Measurements from ENCODE around the gene CYP4Z1.
"Not testable (repeated sequence)": the region's sequence is repeated elsewhere in the genome, so short reads cannot be mapped to it uniquely, and the experiment has no call there.

The CYP4Z1 gene

GRCh38 chr1:47067097-47067594 is at the start of gene CYP4Z1:
TSS of gene CYP4Z1 (plus strand) at chr1:47067231. CDS start at chr1:47067491, 260 bp downstream.
- no peak for DNase-seq

GRCh38 chr1:47021070-47021469 is 46.0 kb upstream of the CYP4Z1 start:
- no peak for DNase-seq

- DNase-seq, result no peak
These were observed 43.5 kb upstream of the CYP4Z1 start, which contains the start of gene CYP4X1 for GRCh38 chr1:47023268-47024140. TSS of gene CYP4X1 (plus strand) at chr1:47023669. CDS start at chr1:47023818, 149 bp downstream.

- DNase-seq, result no peak
These were observed 42.8 kb upstream of the CYP4Z1 start for GRCh38 chr1:47024141-47024801.

- no peak for DNase-seq
These were observed 36.7 kb upstream of the CYP4Z1 start for GRCh38 chr1:47030170-47030805.

GRCh38 chr1:47031059-47031458 is 36.0 kb upstream of the CYP4Z1 start:
- no peak for DNase-seq

- DNase-seq, result no peak
These were observed 35.4 kb upstream of the CYP4Z1 start for GRCh38 chr1:47031585-47031984.

- DNase-seq, result no peak
These were observed 30.3 kb upstream of the CYP4Z1 start for GRCh38 chr1:47036764-47037163.

- no peak for DNase-seq
These were observed 7.7 kb upstream of the CYP4Z1 start for GRCh38 chr1:47059376-47059775.

- DNase-seq, result not testable (repeated sequence)
These were observed 2.0 kb downstream of the CYP4Z1 start for GRCh38 chr1:47069080-47069479.

GRCh38 chr1:47069509-47069908 is 2.5 kb downstream of the CYP4Z1 start:
- not testable (repeated sequence) for DNase-seq

GRCh38 chr1:47089356-47089755 is 22.3 kb downstream of the CYP4Z1 start:
- peak; percentile 11 for DNase-seq

- not testable (repeated sequence) for DNase-seq
These were observed 24.4 kb downstream of the CYP4Z1 start for GRCh38 chr1:47091476-47091875.

GRCh38 chr1:47104816-47105215 is 37.8 kb downstream of the CYP4Z1 start:
- DNase-seq, result no peak

- no peak for DNase-seq
These were observed 39.8 kb downstream of the CYP4Z1 start for GRCh38 chr1:47106792-47107191.

GRCh38 chr1:47107851-47108574 is 41.0 kb downstream of the CYP4Z1 start:
- DNase-seq, result peak; percentile 1

- not testable (repeated sequence) for DNase-seq
These were observed 42.5 kb downstream of the CYP4Z1 start for GRCh38 chr1:47109482-47109881.

GRCh38 chr1:47113178-47113577 is 46.1 kb downstream of the CYP4Z1 start:
- DNase-seq, result no peak

- not testable (repeated sequence) for DNase-seq
These were observed 54.0 kb downstream of the CYP4Z1 start for GRCh38 chr1:47121039-47121438.

GRCh38 chr1:47124834-47125233 is 57.8 kb downstream of the CYP4Z1 start:
- DNase-seq, result not testable (repeated sequence)

- not testable (repeated sequence) for DNase-seq
These were observed 60.0 kb downstream of the CYP4Z1 start for GRCh38 chr1:47126997-47127396.

- no peak for DNase-seq
These were observed 61.2 kb downstream of the CYP4Z1 start for GRCh38 chr1:47128221-47128620.

GRCh38 chr1:47128854-47129253 is 61.8 kb downstream of the CYP4Z1 start:
- not testable (repeated sequence) for DNase-seq
